Activated CD4-positive, alpha-beta memory T cell treated with anti-CD3 and anti-CD28 coated beads, Interleukin-2, amount 10 ng/mL, durations not matched to agents 7 days and 5 days (primary cell): Measurements from ENCODE around the gene TOR4A. TPM values are rescaled to one million over a fixed set of nuclear protein-coding genes. Genes with fewer than 3 reads are reported as not detected.

ENCODE experiments used
- CTCF ChIA-PET: fragments of 350-600 bp; sonication (Branson Sonifier 250); formaldehyde crosslinking; loops from one replicate; lab custom pipeline; 2021; ENCODE audit warnings: antibody characterized with exemption, inconsistent platforms; lab: Charles Lee
- POLR2A ChIA-PET: fragments of 350-600 bp; sonication (Branson Sonifier 250); formaldehyde crosslinking; loops from one replicate; lab custom pipeline; 2021; ENCODE audit warnings: antibody characterized with exemption; lab: Charles Lee
- DNase-seq: peaks from one replicate; pipeline ENCODE4 v3.0.0-alpha.2; 2020
- H3K27ac Mint-ChIP-seq: one replicate; pipeline ENCODE4 v1.8.0; 2021; ENCODE audit warnings: mild to moderate bottlenecking, mixed read lengths
- H3K27me3 Mint-ChIP-seq: one replicate; pipeline ENCODE4 v1.8.0; 2021; ENCODE audit warnings: mixed read lengths
- H3K36me3 Mint-ChIP-seq: one replicate; pipeline ENCODE4 v1.8.0; 2021; ENCODE audit warnings: low read depth, mixed read lengths
- H3K4me1 Mint-ChIP-seq: one replicate; pipeline ENCODE4 v1.8.0; 2021; ENCODE audit warnings: mixed read lengths
- H3K4me3 Mint-ChIP-seq: one replicate; pipeline ENCODE4 v1.8.0; 2021; ENCODE audit warnings: mild to moderate bottlenecking, mixed read lengths
- H3K9me3 Mint-ChIP-seq: one replicate; pipeline ENCODE4 v1.8.0; 2021; ENCODE audit warnings: mixed read lengths
- total RNA-seq, 2 experiments: library from RNA; stranded (reverse); gene quantifications; one replicate each; pipeline ENCODE4 v1.2.3, GENCODE V29; 2021

TOR4A gene
- total RNA-seq, 2 experiments from 2014 or later = 22.4 to 23.2 TPM

GRCh38 chr9:137272241-137273094 is 5.1 kb upstream of the TOR4A start:
- H3K4me1 Mint-ChIP-seq = peaks cover 27% of the 10 kb centered on the region
- no peaks in the 10 kb centered on the region for H3K9me3 Mint-ChIP-seq
- no peak overlapping the region for H3K27ac Mint-ChIP-seq
- no peak for DNase-seq
- ChIA-PET CTCF (interaction anchor here (1.0 kb wide), 1 partner anchor 36 kb away, joined by 3 read pairs; no protein-coding TSS in a partner anchor), POLR2A (interaction anchor here (1.3 to 1.5 kb wide), 3 partner anchors 16 to 32 kb away, joined by 3 to 7 read pairs (median 4); partner anchors contain the start of gene TUBB4B)
- no peak overlapping the region for H3K4me3 Mint-ChIP-seq
- peaks cover 26% of the 10 kb centered on the region for H3K36me3 Mint-ChIP-seq
- no peaks in the 10 kb centered on the region for H3K27me3 Mint-ChIP-seq

DNA sequence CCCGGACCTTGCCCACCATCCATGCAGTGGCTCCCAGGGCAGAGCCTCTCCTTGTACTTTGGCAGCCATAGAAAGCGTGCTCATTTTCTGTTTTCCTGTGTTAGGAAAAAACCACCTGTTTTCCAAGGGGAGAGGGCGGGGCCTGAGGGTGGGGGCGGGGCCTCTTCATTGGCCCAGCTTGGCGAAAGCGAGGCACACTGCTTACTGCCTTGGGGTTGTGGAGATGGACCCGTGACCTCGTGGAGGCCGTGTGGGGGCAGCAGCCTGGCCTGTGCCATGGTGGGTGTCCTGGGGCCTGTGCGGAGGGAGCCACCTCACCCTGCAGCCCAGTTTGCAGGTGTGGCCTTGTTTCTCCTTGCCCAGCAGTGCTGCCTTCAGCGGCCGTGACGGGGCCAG is 4.4 kb upstream of the TOR4A start:
- H3K27ac Mint-ChIP-seq = no peak overlapping the region
- CTCF ChIA-PET = interaction anchor here (1.0 kb wide), 1 partner anchor 36 kb away, joined by 3 read pairs; no protein-coding TSS in a partner anchor
- DNase-seq = no peak
- peaks cover 30% of the 10 kb centered on the region for H3K4me1 Mint-ChIP-seq
- H3K4me3 Mint-ChIP-seq = no peak overlapping the region
- H3K9me3 Mint-ChIP-seq = no peaks in the 10 kb centered on the region
- peaks cover 22% of the 10 kb centered on the region for H3K36me3 Mint-ChIP-seq
- H3K27me3 Mint-ChIP-seq = no peaks in the 10 kb centered on the region
- POLR2A ChIA-PET = interaction anchor here (1.3 kb wide), 2 partner anchors 18 to 33 kb away, joined by 5 to 7 read pairs; partner anchors contain the start of genes NELFB and TUBB4B

DNA sequence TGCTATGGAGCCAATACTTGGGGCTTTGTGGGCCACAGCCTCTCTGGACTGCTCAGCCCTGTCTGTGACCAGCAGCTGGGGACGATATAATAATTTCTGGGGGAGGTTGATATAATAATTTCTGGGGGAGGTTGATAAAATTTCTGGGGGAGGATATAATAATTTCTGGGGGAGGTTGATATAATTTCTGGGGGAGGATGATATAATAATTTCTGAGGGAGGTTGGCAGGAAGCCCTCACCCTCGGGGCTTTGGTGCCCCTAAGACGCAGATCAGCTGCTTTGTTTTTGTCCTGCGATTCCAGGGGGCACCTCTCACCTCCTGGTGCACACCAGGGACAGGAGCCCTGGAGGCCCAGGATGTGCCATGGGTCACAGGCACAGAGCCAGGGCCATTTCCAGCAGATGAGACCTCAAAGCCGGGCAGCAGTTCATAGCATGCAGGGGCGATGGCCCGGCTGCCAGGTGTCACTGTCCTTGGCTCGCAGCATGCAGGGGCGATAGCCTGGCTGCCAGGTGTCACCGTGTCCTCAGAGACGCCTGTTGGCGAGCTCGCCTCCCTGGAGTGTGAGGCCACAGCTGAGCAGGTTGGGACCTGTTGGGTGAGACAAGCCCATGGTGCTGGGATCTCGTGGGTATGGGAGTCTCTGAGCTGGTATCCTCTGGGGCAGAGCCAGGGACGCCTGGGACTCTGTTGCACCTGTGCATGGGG is 3.8 kb upstream of the TOR4A start:
- ChIA-PET CTCF (interaction anchor here (1.3 kb wide), 1 partner anchor 13 kb away, joined by 5 read pairs; no protein-coding TSS in a partner anchor), POLR2A (interaction anchor here (1.1 to 1.4 kb wide), 5 partner anchors 18 to 33 kb away, joined by 3 to 7 read pairs (median 4); partner anchors contain the start of genes NELFB and TUBB4B)
- Mint-ChIP-seq H3K4me3 (no peak overlapping the region), H3K27me3 (no peaks in the 10 kb centered on the region), H3K36me3 (peaks cover 19% of the 10 kb centered on the region), H3K4me1 (peaks cover 28% of the 10 kb centered on the region), H3K27ac (no peak overlapping the region), H3K9me3 (no peaks in the 10 kb centered on the region)
- no peak for DNase-seq

- peaks cover 10% of the 10 kb centered on the region for H3K36me3 Mint-ChIP-seq
- peaks cover 30% of the 10 kb centered on the region for H3K4me1 Mint-ChIP-seq
- ChIA-PET POLR2A (interaction anchor here (1.1 to 1.2 kb wide), 2 partner anchors 31 to 35 kb away, joined by 4 read pairs; partner anchors contain the start of gene TUBB4B), CTCF (interaction anchor here (0.8 to 1.3 kb wide), 2 partner anchors 11 to 39 kb away, joined by 3 to 5 read pairs; no protein-coding TSS in a partner anchor)
- no peak for DNase-seq
- no peak overlapping the region for H3K4me3 Mint-ChIP-seq
- H3K27me3 Mint-ChIP-seq = no peaks in the 10 kb centered on the region
- H3K9me3 Mint-ChIP-seq = no peaks in the 10 kb centered on the region
- H3K27ac Mint-ChIP-seq = peak overlapping the region; percentile 47
Measured at GRCh38 chr9:137275203-137275587, 2.3 kb upstream of the TOR4A start.

DNA sequence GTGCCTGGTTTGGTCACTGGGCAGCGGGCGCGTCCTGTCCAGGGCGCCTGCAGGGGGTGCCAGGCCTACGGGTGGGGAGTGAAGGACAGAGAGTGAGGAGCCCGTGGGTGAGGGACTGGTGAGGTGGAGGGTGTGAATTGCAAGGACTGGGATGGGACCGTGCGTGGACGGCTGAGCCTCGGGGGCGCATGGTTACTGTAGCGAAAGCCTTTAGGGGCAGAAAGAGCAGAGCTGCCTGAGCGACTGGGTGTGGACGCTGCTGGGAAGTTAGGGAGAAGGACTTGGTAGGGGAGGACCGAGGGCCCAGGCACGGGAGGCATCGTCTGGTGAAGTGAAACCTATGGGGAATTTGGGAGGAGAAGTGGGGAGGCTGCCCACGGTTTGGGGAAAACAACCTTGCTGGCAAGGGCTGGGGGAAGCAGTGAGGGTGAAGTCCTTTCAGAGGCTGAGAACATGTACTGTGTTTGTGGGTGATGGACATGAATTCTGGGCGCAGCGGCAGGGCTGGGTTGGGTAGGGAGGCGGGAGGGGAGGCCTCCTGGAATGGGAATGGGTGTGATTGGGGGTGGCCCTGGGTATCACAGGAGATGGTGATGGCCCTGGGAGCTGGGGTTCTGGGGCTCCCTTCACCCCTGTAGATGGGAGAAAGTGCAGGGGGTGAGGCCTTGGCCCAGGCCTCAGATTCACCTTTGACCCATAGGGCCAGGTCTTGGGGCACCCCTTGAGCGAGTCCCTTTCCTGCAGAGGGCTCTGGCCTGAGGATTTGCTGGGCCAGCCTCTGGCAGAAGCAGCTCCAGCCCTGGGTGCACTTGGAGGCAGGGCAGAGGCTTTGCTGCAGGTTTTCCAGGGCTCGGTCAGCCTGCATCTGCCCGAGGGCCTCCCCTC is 1.7 kb upstream of the TOR4A start:
- DNase-seq = no peak
- Mint-ChIP-seq H3K9me3 (no peaks in the 10 kb centered on the region), H3K27me3 (no peaks in the 10 kb centered on the region), H3K4me1 (peaks cover 31% of the 10 kb centered on the region), H3K4me3 (no peak overlapping the region), H3K27ac (peak overlapping the region; percentile 47), H3K36me3 (peaks cover 10% of the 10 kb centered on the region)
- CTCF ChIA-PET = interaction anchor here (2.1 kb wide), 1 partner anchor 11 kb away, joined by 9 read pairs; no protein-coding TSS in a partner anchor
- POLR2A ChIA-PET = interaction anchor here (1.7 to 2.9 kb wide), 2 partner anchors 10 to 20 kb away, joined by 5 to 13 read pairs; partner anchors contain the start of gene NELFB

DNA sequence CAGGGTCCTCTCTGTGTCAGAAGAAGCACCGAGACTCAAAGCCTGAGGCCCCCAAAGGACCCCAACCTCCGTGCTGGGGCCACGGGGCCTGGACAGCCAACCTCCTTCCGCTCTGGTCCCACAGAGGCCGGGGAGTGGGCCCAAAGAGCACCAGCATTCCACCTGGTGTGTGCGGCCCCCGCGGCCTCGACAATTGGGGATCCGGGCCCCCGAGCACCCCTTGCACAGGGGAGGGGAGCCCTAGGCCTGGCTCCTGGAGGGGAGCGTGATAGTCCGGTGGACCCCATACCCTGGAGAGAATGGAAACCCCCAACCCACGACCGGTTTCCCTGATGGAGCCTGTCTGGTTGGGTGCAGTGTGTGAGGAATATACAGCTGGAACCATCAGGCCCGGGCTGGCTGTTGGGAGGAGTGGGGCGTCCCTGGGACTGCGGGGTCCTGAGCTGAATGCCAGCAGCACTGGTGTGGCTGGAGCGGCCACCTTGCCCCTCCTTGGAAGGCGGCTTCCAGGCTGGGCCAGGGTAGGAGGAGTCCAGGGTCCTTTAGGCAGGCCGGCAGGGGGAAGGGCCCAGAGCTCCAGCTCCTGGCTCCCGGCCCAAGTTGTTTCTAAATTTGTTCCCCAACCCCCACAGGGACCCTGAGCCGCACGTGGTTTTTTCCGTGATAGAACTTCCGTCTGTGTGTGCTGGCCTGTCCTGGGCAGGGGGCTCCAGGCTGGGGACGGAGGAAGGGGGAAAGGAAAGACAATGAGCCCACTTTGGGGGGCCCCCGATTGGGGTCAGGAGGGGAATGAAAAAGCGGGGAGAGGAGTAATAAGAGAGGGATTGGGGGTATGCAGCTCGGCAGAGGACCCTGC is 825 bp upstream of the TOR4A start:
- peak overlapping the region; percentile 58 for H3K4me3 Mint-ChIP-seq
- H3K4me1 Mint-ChIP-seq = peaks cover 23% of the 10 kb centered on the region
- CTCF ChIA-PET = interaction anchor here (0.5 to 2.1 kb wide), 11 partner anchors 10 to 207 kb away, joined by 3 to 9 read pairs (median 4); partner anchors contain the start of genes NRARP, SAPCD2 and TUBB4B
- H3K27ac Mint-ChIP-seq = peak overlapping the region; percentile 68
- POLR2A ChIA-PET = interaction anchor here (1.1 to 2.9 kb wide), 6 partner anchors 10 to 72 kb away, joined by 3 to 18 read pairs (median 6); partner anchors contain the start of genes NELFB and TUBB4B
- no peaks in the 10 kb centered on the region for H3K9me3 Mint-ChIP-seq
- H3K36me3 Mint-ChIP-seq = peaks cover 7% of the 10 kb centered on the region
- DNase-seq = no peak
- no peaks in the 10 kb centered on the region for H3K27me3 Mint-ChIP-seq

GRCh38 chr9:137278061-137278701 is 655 bp downstream of the TOR4A start:
- Mint-ChIP-seq H3K9me3 (no peaks in the 10 kb centered on the region), H3K36me3 (peaks cover 10% of the 10 kb centered on the region), H3K4me3 (peak overlapping the region; percentile 84), H3K4me1 (peaks cover 30% of the 10 kb centered on the region), H3K27me3 (no peaks in the 10 kb centered on the region), H3K27ac (peak overlapping the region; percentile 79)
- POLR2A ChIA-PET = interaction anchor here (1.0 to 2.9 kb wide), 6 partner anchors 9 to 163 kb away, joined by 3 to 18 read pairs (median 6); partner anchors contain the start of genes NELFB and TUBB4B
- CTCF ChIA-PET = interaction anchor here (0.6 to 2.1 kb wide), 6 partner anchors 9 to 350 kb away, joined by 3 to 9 read pairs (median 4); partner anchors contain the start of genes NRARP and TUBB4B
- DNase-seq = peak; percentile 39

DNA sequence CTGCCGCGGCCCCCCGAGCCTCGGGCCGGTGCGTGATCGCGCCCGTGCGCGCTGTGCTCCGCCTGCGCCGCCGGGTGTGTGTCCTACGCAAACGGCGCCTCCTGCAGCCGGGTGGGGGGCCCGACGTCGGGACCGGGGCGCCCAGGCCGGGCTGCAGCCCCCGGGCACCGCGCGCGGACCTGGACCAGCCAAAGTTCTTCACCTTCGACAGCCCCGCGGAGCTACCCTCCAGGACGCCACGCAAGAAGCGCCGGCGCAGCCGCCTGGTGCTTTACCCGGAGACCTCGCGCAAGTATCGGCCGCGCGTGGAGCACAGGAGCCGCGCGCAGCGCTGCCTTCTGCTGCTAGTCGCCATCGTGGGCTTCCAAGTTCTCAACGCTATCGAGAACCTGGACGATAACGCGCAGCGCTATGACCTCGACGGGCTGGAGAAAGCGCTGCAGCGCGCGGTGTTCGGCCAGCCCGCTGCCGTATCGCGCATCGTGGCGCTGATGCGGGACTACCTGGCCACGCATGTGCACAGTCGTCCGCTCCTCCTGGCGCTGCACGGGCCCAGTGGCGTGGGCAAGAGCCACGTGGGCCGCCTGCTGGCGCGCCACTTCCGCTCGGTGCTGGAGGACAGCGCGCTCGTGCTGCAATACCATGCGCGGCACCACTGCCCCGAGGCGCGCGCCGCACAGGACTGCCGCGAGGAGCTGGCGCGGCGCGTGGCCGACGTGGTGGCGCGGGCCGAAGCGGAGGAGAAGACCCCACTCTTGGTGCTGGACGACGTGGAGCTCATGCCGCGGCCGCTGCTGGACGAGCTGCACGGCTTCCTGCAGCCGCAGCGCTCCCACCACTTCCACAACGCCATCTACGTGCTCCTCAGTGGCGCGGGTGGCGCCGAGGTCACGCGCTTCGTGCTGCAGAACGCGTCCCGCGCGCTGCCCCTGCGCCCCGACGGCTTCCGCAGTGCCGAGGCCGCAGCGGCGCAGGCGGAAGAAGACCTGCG is 1.5 kb downstream of the TOR4A start:
- CTCF ChIA-PET = interaction anchor here (0.6 kb wide), 1 partner anchor 350 kb away, joined by 4 read pairs; no protein-coding TSS in a partner anchor
- POLR2A ChIA-PET = interaction anchor here (1.4 to 2.9 kb wide), 3 partner anchors 23 to 38 kb away, joined by 4 to 13 read pairs (median 5); partner anchors contain the start of genes NELFB and TUBB4B

GRCh38 chr9:137279741-137280473 is 2.4 kb downstream of the TOR4A start:
- no peaks in the 10 kb centered on the region for H3K27me3 Mint-ChIP-seq
- no peaks in the 10 kb centered on the region for H3K9me3 Mint-ChIP-seq
- CTCF ChIA-PET = interaction anchor here (0.6 kb wide), 1 partner anchor 160 kb away, joined by 5 read pairs; no protein-coding TSS in a partner anchor
- POLR2A ChIA-PET = interaction anchor here (1.4 to 1.8 kb wide), 2 partner anchors 24 to 39 kb away, joined by 4 to 5 read pairs; partner anchors contain the start of genes NELFB and TUBB4B
- H3K27ac Mint-ChIP-seq = no peak overlapping the region
- no peak for DNase-seq
- peaks cover 7% of the 10 kb centered on the region for H3K36me3 Mint-ChIP-seq
- H3K4me3 Mint-ChIP-seq = peak overlapping the region; percentile 24
- H3K4me1 Mint-ChIP-seq = peaks cover 30% of the 10 kb centered on the region

More for the DNA sequence above, 1.5 kb downstream of the TOR4A start:
- Mint-ChIP-seq H3K9me3 (no peaks in the 10 kb centered on the region), H3K4me3 (peak overlapping the region; percentile 10), H3K4me1 (peaks cover 30% of the 10 kb centered on the region), H3K27ac (no peak overlapping the region), H3K36me3 (peaks cover 7% of the 10 kb centered on the region), H3K27me3 (no peaks in the 10 kb centered on the region)
- no peak for DNase-seq
